Neural cell (in vitro differentiated cells): ENCODE measurements around the gene BHLHE23. TPM values are rescaled to one million over a fixed set of nuclear protein-coding genes. Genes with fewer than 3 reads are reported as not detected.

Experiments used
- H2AFZ ChIP-seq: fragments of 200-600, 300-800 bp; sonication (generic), shearing (Covaris generic); 2 replicates; pipeline ENCODE4 v1.6.0; 2014; ENCODE audit warnings: low read depth, mild to moderate bottlenecking, antibody characterized with exemption, low read length, moderate library complexity
- H3F3A ChIP-seq: fragments of 200-600 bp; shearing (Covaris generic); 2 replicates; pipeline ENCODE4 v1.6.1; 2016; ENCODE audit warnings: mild to moderate bottlenecking, moderate library complexity, mixed read lengths, antibody characterized with exemption, low read length; ENCODE audit not compliant: insufficient read depth, poor library complexity, severe bottlenecking
- H3K27ac ChIP-seq: fragments of 200-600, 300-800 bp; sonication (generic), shearing (Covaris generic); 2 replicates; pipeline ENCODE4 v1.5.1; 2014; ENCODE audit warnings: mild to moderate bottlenecking, low read length, moderate library complexity
- H3K27me3 ChIP-seq: fragments of 300-800, 200-600 bp; sonication (generic), shearing (Covaris generic); 2 replicates; pipeline ENCODE4 v1.6.0; 2014; ENCODE audit warnings: mild to moderate bottlenecking, low read depth, low read length, moderate library complexity; ENCODE audit not compliant: insufficient read depth
- H3K36me3 ChIP-seq: fragments of 300-800, 200-600 bp; sonication (generic), shearing (Covaris generic); 2 replicates; pipeline ENCODE4 v1.5.1; 2014; ENCODE audit warnings: mild to moderate bottlenecking, antibody characterized with exemption, low read length, moderate library complexity; ENCODE audit not compliant: insufficient read depth
- H3K4me2 ChIP-seq: fragments of 300-800, 200-600 bp; sonication (generic), shearing (Covaris generic); 2 replicates; pipeline ENCODE4 v1.6.0; 2014; ENCODE audit warnings: mild to moderate bottlenecking, low read length
- H3K4me3 ChIP-seq: fragments of 300-800, 200-600 bp; sonication (generic), shearing (Covaris generic); 2 replicates; pipeline ENCODE4 v1.5.1; 2014; ENCODE audit warnings: mild to moderate bottlenecking, low read length, moderate library complexity
- H3K79me2 ChIP-seq: fragments of 200-600 bp; shearing (Covaris generic); replicated peaks from 2 replicates; pipeline ENCODE4 v1.6.0; 2014; ENCODE audit warnings: mild to moderate bottlenecking, low read length, moderate library complexity; ENCODE audit not compliant: insufficient read depth
- H3K9ac ChIP-seq: fragments of 300-800, 200-600 bp; sonication (generic), shearing (Covaris generic); 2 replicates; pipeline ENCODE4 v1.6.1; 2016; ENCODE audit warnings: mild to moderate bottlenecking, low read length, mixed read lengths
- H3K9me2 ChIP-seq: fragments of 200-600 bp; shearing (Covaris generic); 2 replicates; pipeline ENCODE4 v1.6.1; 2016; ENCODE audit warnings: mild to moderate bottlenecking, low read length, mixed read lengths; ENCODE audit not compliant: insufficient read depth
- H3K9me3 ChIP-seq: fragments of 200-600, 300-800 bp; sonication (generic), shearing (Covaris generic); 2 replicates; pipeline ENCODE4 v1.6.1; 2016; ENCODE audit warnings: mild to moderate bottlenecking, mixed run types, low read length, moderate library complexity, mixed read lengths
- H4K20me1 ChIP-seq: fragments of 200-600 bp; shearing (Covaris generic); 2 replicates; pipeline ENCODE4 v1.6.1; 2016; ENCODE audit warnings: mild to moderate bottlenecking, mixed run types; ENCODE audit not compliant: insufficient read depth
- EP300 ChIP-seq: fragments of 450-650 bp; conservative IDR thresholded peaks from 2 replicates; pipeline ENCODE4 v1.6.1; 2014; ENCODE audit warnings: antibody characterized with exemption, mild to moderate bottlenecking, moderate library complexity; ENCODE audit not compliant: poor library complexity, severe bottlenecking
- EZH2 ChIP-seq: fragments of 200-600, 300-800 bp; shearing (Covaris generic), sonication (generic); IDR thresholded peaks from 2 replicates; pipeline ENCODE4 v1.6.1; 2014; ENCODE audit warnings: antibody characterized with exemption, low read length, borderline replicate concordance, mild to moderate bottlenecking; ENCODE audit not compliant: insufficient read depth, poor library complexity, severe bottlenecking
- MXI1 ChIP-seq: fragments of 450-650 bp; conservative IDR thresholded peaks from 2 replicates; pipeline ENCODE4 v1.6.1; 2014; ENCODE audit warnings: antibody characterized with exemption, mild to moderate bottlenecking; ENCODE audit not compliant: poor library complexity, severe bottlenecking
- RAD21 ChIP-seq: fragments of 450-650 bp; conservative IDR thresholded peaks from 2 replicates; pipeline ENCODE4 v1.6.1; 2014; ENCODE audit warnings: antibody characterized with exemption, mild to moderate bottlenecking, moderate library complexity
- SMC3 ChIP-seq: fragments of 450-650 bp; conservative IDR thresholded peaks from 2 replicates; pipeline ENCODE4 v1.6.1; 2014; ENCODE audit warnings: antibody characterized with exemption, mild to moderate bottlenecking, moderate library complexity; ENCODE audit not compliant: poor library complexity
- TAF1 ChIP-seq: IDR thresholded peaks from 2 replicates; pipeline ENCODE4 v1.6.1; 2012; ENCODE audit warnings: low read depth
- polyA plus RNA-seq: library from polyadenylated mRNA; depleted of rRNA; stranded (reverse); fragments of >200 nt; gene quantifications from 2 replicates; pipeline ENCODE4 v1.2.3, GENCODE V29; 2014
- TF ChIP-seq, protein P1 (sequence below): IDR thresholded peaks from 2 replicates; pipeline ENCODE4 v1.6.1; 2012; ENCODE audit warnings: borderline replicate concordance
- TF ChIP-seq, protein P2 (sequence below): fragments of 450-650 bp; IDR thresholded peaks from 2 replicates; pipeline ENCODE4 v1.5.1; 2014; ENCODE audit warnings: antibody characterized with exemption, mild to moderate bottlenecking, moderate library complexity; ENCODE audit not compliant: poor library complexity, severe bottlenecking

BHLHE23 gene
- polyA plus RNA-seq, 1 donor from 2014 or later = not detected

DNA sequence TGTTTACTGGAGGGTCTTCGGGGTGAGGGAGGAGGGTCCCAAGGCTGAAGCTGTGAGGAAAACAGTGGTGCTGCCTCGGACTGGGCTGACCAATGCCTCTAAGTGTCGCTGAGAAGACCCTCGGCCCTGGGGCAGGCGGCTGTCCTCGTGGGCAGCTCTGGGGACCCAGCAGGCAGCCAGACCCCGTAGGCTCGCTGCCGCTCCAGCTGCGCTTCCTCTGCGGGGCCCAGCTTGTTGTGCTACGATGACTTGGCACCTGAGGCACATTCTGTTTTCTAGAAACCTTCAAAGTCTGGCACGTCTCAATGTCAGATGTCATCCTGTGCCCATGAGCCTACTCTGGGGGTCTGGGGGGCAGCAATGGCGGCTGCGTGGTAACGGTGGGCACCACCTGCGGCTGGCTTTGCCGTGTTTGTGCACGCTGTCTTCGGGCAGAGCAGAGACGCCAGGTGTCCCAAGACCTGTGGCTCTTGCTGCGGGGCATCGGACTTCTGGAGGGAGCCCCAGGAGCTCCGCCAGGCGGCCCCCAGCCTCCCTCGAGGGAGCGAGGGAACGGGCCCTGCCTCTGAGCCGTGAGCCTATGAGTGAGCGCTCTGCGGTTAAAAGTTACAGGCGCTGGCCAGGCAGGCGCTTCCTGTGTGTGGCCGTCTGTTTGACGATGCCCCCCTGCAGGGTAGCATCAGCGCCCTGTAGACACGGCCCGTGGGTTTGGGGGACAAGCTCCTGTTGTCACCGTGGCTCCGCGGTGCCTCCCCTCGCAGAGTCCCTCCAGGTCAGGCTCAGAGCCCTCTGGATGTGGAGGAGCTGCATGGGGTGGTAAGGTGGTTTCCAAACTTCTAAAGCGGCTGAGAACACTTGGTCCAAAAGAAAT lies 47.4 kb downstream of the BHLHE23 start (continued):
- TF ChIP-seq EZH2 = no peak
- no peak for TF ChIP-seq TAF1

DNA sequence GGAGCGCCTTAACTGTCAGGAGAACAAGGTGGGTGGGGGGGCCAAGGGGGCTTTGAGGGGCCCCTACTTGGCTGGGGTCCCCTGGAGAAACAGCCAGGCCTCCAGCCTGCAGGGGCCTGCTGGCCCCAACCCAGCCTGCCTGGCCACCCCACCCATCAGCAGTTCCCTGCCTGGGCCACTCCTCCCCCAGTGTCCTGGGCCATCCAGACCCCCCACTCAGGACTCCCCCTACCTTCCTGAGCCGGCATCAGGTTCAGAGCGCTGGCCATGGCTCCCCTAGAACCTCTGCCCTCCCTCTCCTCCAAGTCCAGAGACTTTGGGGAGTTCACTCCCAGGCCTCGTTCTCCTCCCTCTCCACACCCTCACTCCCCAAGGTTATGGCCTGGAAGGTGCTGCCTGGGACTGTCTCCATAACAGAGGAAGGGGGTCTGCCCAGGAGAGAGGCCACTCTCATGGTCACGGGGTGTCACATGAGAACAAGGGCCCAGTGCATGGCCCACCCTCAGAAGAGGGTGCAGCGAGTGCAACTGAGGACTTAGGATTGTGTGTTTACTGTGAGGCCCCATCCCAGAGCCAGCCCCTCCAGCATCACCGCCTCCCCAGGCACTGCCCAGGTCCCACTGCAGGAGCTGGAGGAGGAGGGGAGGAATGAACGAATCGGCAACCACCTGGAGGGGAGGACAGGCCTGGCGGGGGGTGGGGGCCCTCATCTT lies 48.2 kb downstream of the BHLHE23 start:
- Histone ChIP-seq H3F3A (no peaks in the 10 kb centered on the region), H3K9ac (no peak overlapping the region), H3K27ac (no peak overlapping the region), H4K20me1 (no peaks in the 10 kb centered on the region), H3K9me2 (no peaks in the 10 kb centered on the region), H3K9me3 (no peaks in the 10 kb centered on the region), H3K4me3 (no peak overlapping the region), H2AFZ (no peak overlapping the region), H3K27me3 (no peaks in the 10 kb centered on the region), H3K79me2 (no peaks in the 10 kb centered on the region), H3K4me2 (no peak overlapping the region), H3K36me3 (no peaks in the 10 kb centered on the region)
- TF ChIP-seq TAF1 = no peak
- TF ChIP-seq, protein P1, sequence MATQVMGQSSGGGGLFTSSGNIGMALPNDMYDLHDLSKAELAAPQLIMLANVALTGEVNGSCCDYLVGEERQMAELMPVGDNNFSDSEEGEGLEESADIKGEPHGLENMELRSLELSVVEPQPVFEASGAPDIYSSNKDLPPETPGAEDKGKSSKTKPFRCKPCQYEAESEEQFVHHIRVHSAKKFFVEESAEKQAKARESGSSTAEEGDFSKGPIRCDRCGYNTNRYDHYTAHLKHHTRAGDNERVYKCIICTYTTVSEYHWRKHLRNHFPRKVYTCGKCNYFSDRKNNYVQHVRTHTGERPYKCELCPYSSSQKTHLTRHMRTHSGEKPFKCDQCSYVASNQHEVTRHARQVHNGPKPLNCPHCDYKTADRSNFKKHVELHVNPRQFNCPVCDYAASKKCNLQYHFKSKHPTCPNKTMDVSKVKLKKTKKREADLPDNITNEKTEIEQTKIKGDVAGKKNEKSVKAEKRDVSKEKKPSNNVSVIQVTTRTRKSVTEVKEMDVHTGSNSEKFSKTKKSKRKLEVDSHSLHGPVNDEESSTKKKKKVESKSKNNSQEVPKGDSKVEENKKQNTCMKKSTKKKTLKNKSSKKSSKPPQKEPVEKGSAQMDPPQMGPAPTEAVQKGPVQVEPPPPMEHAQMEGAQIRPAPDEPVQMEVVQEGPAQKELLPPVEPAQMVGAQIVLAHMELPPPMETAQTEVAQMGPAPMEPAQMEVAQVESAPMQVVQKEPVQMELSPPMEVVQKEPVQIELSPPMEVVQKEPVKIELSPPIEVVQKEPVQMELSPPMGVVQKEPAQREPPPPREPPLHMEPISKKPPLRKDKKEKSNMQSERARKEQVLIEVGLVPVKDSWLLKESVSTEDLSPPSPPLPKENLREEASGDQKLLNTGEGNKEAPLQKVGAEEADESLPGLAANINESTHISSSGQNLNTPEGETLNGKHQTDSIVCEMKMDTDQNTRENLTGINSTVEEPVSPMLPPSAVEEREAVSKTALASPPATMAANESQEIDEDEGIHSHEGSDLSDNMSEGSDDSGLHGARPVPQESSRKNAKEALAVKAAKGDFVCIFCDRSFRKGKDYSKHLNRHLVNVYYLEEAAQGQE = no peak
- no peak for TF ChIP-seq RAD21
- no peak for TF ChIP-seq EZH2
- TF ChIP-seq, protein P2, sequence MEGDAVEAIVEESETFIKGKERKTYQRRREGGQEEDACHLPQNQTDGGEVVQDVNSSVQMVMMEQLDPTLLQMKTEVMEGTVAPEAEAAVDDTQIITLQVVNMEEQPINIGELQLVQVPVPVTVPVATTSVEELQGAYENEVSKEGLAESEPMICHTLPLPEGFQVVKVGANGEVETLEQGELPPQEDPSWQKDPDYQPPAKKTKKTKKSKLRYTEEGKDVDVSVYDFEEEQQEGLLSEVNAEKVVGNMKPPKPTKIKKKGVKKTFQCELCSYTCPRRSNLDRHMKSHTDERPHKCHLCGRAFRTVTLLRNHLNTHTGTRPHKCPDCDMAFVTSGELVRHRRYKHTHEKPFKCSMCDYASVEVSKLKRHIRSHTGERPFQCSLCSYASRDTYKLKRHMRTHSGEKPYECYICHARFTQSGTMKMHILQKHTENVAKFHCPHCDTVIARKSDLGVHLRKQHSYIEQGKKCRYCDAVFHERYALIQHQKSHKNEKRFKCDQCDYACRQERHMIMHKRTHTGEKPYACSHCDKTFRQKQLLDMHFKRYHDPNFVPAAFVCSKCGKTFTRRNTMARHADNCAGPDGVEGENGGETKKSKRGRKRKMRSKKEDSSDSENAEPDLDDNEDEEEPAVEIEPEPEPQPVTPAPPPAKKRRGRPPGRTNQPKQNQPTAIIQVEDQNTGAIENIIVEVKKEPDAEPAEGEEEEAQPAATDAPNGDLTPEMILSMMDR = no peak
- no peak for TF ChIP-seq SMC3

DNA sequence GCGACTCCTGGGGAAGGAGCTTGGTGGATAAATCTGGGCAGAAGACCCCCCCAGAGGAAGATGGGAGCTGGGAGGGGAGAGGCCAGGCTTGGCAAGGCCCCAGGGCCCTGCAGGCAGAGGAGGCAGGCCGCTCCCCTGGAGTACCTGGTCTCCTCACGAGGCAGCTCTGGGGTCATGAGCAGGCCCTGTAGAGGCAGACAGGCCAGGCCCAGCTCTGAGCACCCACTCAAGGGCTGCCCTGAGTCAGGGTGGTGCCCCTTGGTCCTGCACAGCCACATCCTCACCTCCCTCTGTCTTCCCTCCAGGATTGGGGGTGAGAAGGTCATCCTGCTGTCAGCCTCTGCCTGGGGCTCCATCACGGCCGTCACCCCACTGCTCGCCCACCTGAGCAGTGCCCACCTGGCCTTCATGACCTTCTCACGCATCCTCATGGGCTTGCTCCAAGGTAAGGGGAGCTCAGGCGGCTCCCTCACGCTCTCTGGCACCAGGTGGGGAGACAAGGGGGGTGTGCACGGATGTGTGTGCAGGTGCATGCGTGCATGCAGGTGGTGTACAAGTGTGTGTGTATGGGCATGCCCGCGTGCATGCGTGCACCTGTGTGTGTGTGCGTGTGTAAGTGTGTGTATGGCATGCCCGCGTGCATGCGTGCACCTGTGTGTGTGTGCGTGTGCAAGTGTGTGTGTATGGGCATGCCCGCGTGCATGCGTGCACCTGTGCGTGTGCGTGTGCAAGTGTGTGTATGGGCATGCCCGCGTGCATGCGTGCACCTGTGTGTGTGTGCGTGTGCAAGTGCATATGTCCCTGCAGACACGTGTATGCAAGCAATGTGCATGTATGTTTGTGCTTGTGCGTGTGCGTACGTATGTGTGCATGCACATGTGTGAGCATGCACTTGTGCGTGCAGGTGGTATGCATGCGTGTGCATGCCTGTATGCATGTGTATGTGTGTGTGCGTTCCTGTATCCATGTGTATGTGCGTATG lies 49.3 kb downstream of the BHLHE23 start:
- H3K9ac ChIP-seq = no peak overlapping the region
- no peaks in the 10 kb centered on the region for H3K79me2 ChIP-seq
- no peaks in the 10 kb centered on the region for H3K9me3 ChIP-seq
- no peaks in the 10 kb centered on the region for H4K20me1 ChIP-seq
- H3F3A ChIP-seq = no peaks in the 10 kb centered on the region
- H3K27ac ChIP-seq = no peak overlapping the region
- no peaks in the 10 kb centered on the region for H3K27me3 ChIP-seq
- no peak overlapping the region for H3K4me3 ChIP-seq
- no peaks in the 10 kb centered on the region for H3K9me2 ChIP-seq
- H3K36me3 ChIP-seq = no peaks in the 10 kb centered on the region
- H2AFZ ChIP-seq = no peak overlapping the region
- H3K4me2 ChIP-seq = no peak overlapping the region
- no peak for TF ChIP-seq EZH2
- TF ChIP-seq, protein P2 = no peak
- TF ChIP-seq, protein P1 = no peak
- TF ChIP-seq RAD21 = no peak
- no peak for TF ChIP-seq EP300
- no peak for TF ChIP-seq MXI1
- TF ChIP-seq TAF1 = no peak
